H1 (cell line): Measurements from ENCODE around the gene GRID1. TPM values are rescaled to one million over a fixed set of nuclear protein-coding genes. Genes with fewer than 3 reads are reported as not detected.

Experiments
- ASH2L ChIP-seq: fragments of 200-600, 300-600 bp; sonication (generic); IDR thresholded peaks from one replicate; pipeline ENCODE4 v1.7.1; 2017; ENCODE audit warnings: low read length
- GABPA ChIP-seq: IDR thresholded peaks from 2 replicates; pipeline ENCODE4 v1.6.1; 2011; ENCODE audit warnings: mild to moderate bottlenecking, low read length, moderate library complexity, borderline replicate concordance; ENCODE audit not compliant: insufficient read depth
- KDM4A ChIP-seq: IDR thresholded peaks from one replicate; pipeline ENCODE4 v1.7.1; 2012; ENCODE audit warnings: low read depth, mild to moderate bottlenecking, moderate library complexity, low read length, inconsistent platforms; ENCODE audit not compliant: severe bottlenecking
- polyA plus RNA-seq, 7 experiments: library from polyadenylated mRNA; depleted of rRNA in 3 of 7; stranded (reverse) in 5 of 7; unstranded in 2 of 7; fragments of >200 nt in 5 of 7; fragments of 200-250 nt in 2 of 7; gene quantifications; 1 replicate in 5 of 7; 2 replicates in 1 of 7; 4 replicates in 1 of 7; pipeline versions ENCODE4 v1.2.1 to v1.2.3, GENCODE V29; 2011 to 2013; ENCODE audit warnings: missing spikeins in 2 of 7, mixed read lengths in 2 of 7
- total RNA-seq: library from RNA; stranded (reverse); fragmentation: NEBNext Ultra II Directional; extraction: Animal tissue kit (Norgen Biotek cat#: 25700); gene quantifications from 2 replicates; pipeline ENCODE4 v1.2.1, GENCODE V29; 2021

The GRID1 gene
- total and polyA plus RNA-seq, 2 of the 8 experiments (the other 6 are each of a cell fraction or from before 2014, with no cell fraction given): 0.22 to 0.30 TPM

DNA sequence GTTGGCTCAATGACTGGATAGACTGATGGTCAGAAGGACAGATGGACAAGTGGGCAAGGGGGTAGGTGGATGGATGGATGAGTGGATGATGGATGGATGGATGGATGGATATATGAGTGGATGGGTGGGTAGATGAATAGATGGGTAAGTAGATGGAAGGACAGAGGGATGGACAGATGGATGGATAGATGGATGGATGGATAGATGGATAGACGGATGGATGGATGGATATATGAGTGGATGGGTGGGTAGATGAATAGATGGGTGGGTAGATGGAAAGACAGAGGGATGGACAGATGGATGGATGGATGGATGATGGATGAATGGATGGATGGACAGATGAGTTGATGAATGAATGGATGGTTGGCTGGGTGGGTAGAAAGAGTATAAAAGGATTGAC is 119.5 kb downstream of the GRID1 start (continued):
- TF ChIP-seq ASH2L: no peak
- TF ChIP-seq KDM4A: no peak
- no peak for TF ChIP-seq GABPA
